WTC11 (cell line): ENCODE data around the gene NET1. TPM values are rescaled to one million over a fixed set of nuclear protein-coding genes. Genes with fewer than 3 reads are reported as not detected.

Experiments
- ATAC-seq: fragments of 200-7000 bp; cut with Tn5 transposase; 2 replicates; pipeline ENCODE4 v1.10.0; 2021; ENCODE audit warnings: mild to moderate bottlenecking, moderate library complexity
- CTCF ChIA-PET: fragments of 300-600 bp; sonication (Branson Sonifier 250); formaldehyde crosslinking; loops from one replicate; lab custom pipeline; 2021; ENCODE audit warnings: antibody characterized with exemption; lab: Charles Lee
- POLR2A ChIA-PET: fragments of 350-600 bp; sonication (Branson Sonifier 250); formaldehyde crosslinking; loops from one replicate; lab custom pipeline; 2021; ENCODE audit warnings: antibody characterized with exemption; lab: Charles Lee
- DNase-seq: peaks from one replicate; pipeline ENCODE4 v3.0.0; 2021; ENCODE audit warnings: low spot score
- H3K27ac Mint-ChIP-seq: 2 replicates; pipeline ENCODE4 v1.8.0; 2021; ENCODE audit warnings: mixed read lengths
- H3K27me3 Mint-ChIP-seq: 2 replicates; pipeline ENCODE4 v1.8.0; 2021; ENCODE audit warnings: low read depth, mild to moderate bottlenecking, moderate library complexity, mixed read lengths
- H3K36me3 Mint-ChIP-seq: 2 replicates; pipeline ENCODE4 v1.8.0; 2021; ENCODE audit warnings: mixed read lengths
- H3K4me1 Mint-ChIP-seq: 2 replicates; pipeline ENCODE4 v1.8.0; 2022; ENCODE audit warnings: mixed read lengths
- H3K4me3 Mint-ChIP-seq: 2 replicates; pipeline ENCODE4 v1.8.0; 2021; ENCODE audit warnings: mild to moderate bottlenecking, moderate library complexity, mixed read lengths
- H3K9me3 Mint-ChIP-seq: 2 replicates; pipeline ENCODE4 v1.8.0; 2021; ENCODE audit warnings: mixed read lengths
- AR ChIP-seq: fragments of 250-450 bp; sonication (Bioruptor Pico); IDR thresholded peaks from 2 replicates; pipeline ENCODE4 v1.9.0; 2021; ENCODE audit warnings: mild to moderate bottlenecking
- E2F4 ChIP-seq: sonication (generic); formaldehyde crosslinking; IDR thresholded peaks from 2 replicates; pipeline ENCODE4 v1.8.1; 2022; ENCODE audit warnings: low read depth, mild to moderate bottlenecking, moderate library complexity, missing genetic modification reagents, borderline replicate concordance
- ELF4 ChIP-seq: sonication (generic); formaldehyde crosslinking; IDR thresholded peaks from 2 replicates; pipeline ENCODE4 v1.8.1; 2022; ENCODE audit warnings: low read depth, mild to moderate bottlenecking, moderate library complexity, missing genetic modification reagents
- ERG ChIP-seq: fragments of 250-450 bp; sonication (Bioruptor Pico); IDR thresholded peaks from 2 replicates; pipeline ENCODE4 v1.8.0; 2021; ENCODE audit warnings: mild to moderate bottlenecking
- FOXK1 ChIP-seq: sonication (generic); formaldehyde crosslinking; IDR thresholded peaks from 2 replicates; pipeline ENCODE4 v1.8.0; 2022; ENCODE audit warnings: mild to moderate bottlenecking, moderate library complexity, missing genetic modification reagents
- FOXP1 ChIP-seq: sonication (generic); formaldehyde crosslinking; IDR thresholded peaks from 2 replicates; pipeline ENCODE4 v1.8.0; 2022; ENCODE audit warnings: missing genetic modification reagents, mild to moderate bottlenecking, moderate library complexity, borderline replicate concordance
- GABPB1 ChIP-seq: sonication (generic); formaldehyde crosslinking; IDR thresholded peaks from 2 replicates; pipeline ENCODE4 v1.8.1; 2023; ENCODE audit warnings: mild to moderate bottlenecking, missing genetic modification reagents
- HMGA2 ChIP-seq: fragments of 250-450 bp; sonication (Bioruptor Pico); IDR thresholded peaks from 2 replicates; pipeline ENCODE4 v1.4.0; 2021; ENCODE audit warnings: mild to moderate bottlenecking, moderate library complexity
- HMGXB4 ChIP-seq: sonication (generic); formaldehyde crosslinking; IDR thresholded peaks from 2 replicates; pipeline ENCODE4 v1.8.1; 2023; ENCODE audit warnings: mild to moderate bottlenecking, moderate library complexity, missing genetic modification reagents
- JUN ChIP-seq: sonication (generic); formaldehyde crosslinking; IDR thresholded peaks from 2 replicates; pipeline ENCODE4 v1.8.0; 2023; ENCODE audit warnings: mild to moderate bottlenecking, missing genetic modification reagents
- SMAD3 ChIP-seq: sonication (generic); formaldehyde crosslinking; IDR thresholded peaks from 2 replicates; pipeline ENCODE4 v1.8.0; 2022; ENCODE audit warnings: missing genetic modification reagents, mild to moderate bottlenecking, borderline replicate concordance
- USF2 ChIP-seq: sonication (generic); formaldehyde crosslinking; IDR thresholded peaks from 2 replicates; pipeline ENCODE4 v1.8.1; 2023; ENCODE audit warnings: mild to moderate bottlenecking, missing genetic modification reagents, moderate library complexity
- ZBTB43 ChIP-seq: sonication (generic); formaldehyde crosslinking; IDR thresholded peaks from 2 replicates; pipeline ENCODE4 v1.8.1; 2023; ENCODE audit warnings: mild to moderate bottlenecking, missing genetic modification reagents
- ZNF138 ChIP-seq: sonication (generic); formaldehyde crosslinking; conservative IDR thresholded peaks from 2 replicates; pipeline ENCODE4 v1.8.1; 2022; ENCODE audit warnings: mild to moderate bottlenecking, moderate library complexity, missing genetic modification reagents
- ZNF219 ChIP-seq: sonication (generic); formaldehyde crosslinking; IDR thresholded peaks from 2 replicates; pipeline ENCODE4 v1.8.0; 2023; ENCODE audit warnings: missing genetic modification reagents, mild to moderate bottlenecking, borderline replicate concordance
- ZNF263 ChIP-seq: sonication (generic); formaldehyde crosslinking; IDR thresholded peaks from 2 replicates; pipeline ENCODE4 v1.8.1; 2022; ENCODE audit warnings: low read depth, mild to moderate bottlenecking, moderate library complexity, missing genetic modification reagents
- ZNF416 ChIP-seq: fragments of 250-450 bp; sonication (Bioruptor Pico); IDR thresholded peaks from 2 replicates; pipeline ENCODE4 v1.9.0; 2021; ENCODE audit warnings: mild to moderate bottlenecking, inconsistent platforms
- total RNA-seq: library from RNA; stranded (reverse); gene quantifications from 3 replicates; pipeline ENCODE4 v1.2.3, GENCODE V29; 2021
- TF ChIP-seq, protein P1 (sequence below): sonication (generic); formaldehyde crosslinking; IDR thresholded peaks from 2 replicates; pipeline ENCODE4 v1.8.1; 2023; ENCODE audit warnings: mild to moderate bottlenecking, missing genetic modification reagents, moderate library complexity

Gene NET1
- total RNA-seq, 1 experiment from 2014 or later, result 85.4 TPM

GRCh38 chr10:5504146-5505072 is 92.1 kb downstream of the NET1 start:
- no peak for ATAC-seq

DNA sequence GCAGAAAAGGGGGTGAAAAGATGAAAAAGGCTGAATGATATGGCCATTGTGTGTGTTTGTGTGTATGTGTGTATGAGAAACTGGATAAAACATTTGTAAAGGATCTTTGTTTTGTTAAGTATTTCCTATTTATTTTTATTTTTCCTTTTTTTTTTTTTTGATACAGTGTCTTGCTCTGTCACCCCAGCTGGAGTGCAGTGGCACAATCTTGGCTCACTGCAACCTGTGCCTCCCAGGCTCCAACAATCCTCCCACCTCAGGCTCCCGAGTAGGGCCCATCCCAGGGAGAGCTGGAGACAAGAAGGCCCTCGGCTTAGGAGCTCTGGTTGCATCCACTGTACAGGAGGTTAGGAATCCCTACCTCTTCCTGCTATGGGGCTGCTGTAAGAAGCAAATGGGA is 93.9 kb downstream of the NET1 start:
- Mint-ChIP-seq H3K27ac (no peak overlapping the region), H3K9me3 (no peaks in the 10 kb centered on the region), H3K27me3 (no peaks in the 10 kb centered on the region), H3K4me1 (peaks cover 18% of the 10 kb centered on the region), H3K36me3 (no peaks in the 10 kb centered on the region), H3K4me3 (no peak overlapping the region)
- ATAC-seq, result no peak
- ChIA-PET POLR2A (no interaction called here), CTCF (interaction anchor here (1.0 kb wide), 1 partner anchor 116 kb away, joined by 3 read pairs; no protein-coding TSS in a partner anchor)
- TF ChIP-seq ZBTB43 (CRISPR knock-in tag), result no peak
- no peak for TF ChIP-seq JUN
- no peak for TF ChIP-seq ERG (CRISPR knock-in tag)
- no peak for TF ChIP-seq ELF4
- no peak for TF ChIP-seq HMGA2 (CRISPR knock-in tag)
- TF ChIP-seq USF2 (CRISPR knock-in tag), result no peak
- TF ChIP-seq FOXP1, result no peak
- no peak for TF ChIP-seq ZNF138
- TF ChIP-seq HMGXB4 (CRISPR knock-in tag), result no peak
- TF ChIP-seq, protein P1, sequence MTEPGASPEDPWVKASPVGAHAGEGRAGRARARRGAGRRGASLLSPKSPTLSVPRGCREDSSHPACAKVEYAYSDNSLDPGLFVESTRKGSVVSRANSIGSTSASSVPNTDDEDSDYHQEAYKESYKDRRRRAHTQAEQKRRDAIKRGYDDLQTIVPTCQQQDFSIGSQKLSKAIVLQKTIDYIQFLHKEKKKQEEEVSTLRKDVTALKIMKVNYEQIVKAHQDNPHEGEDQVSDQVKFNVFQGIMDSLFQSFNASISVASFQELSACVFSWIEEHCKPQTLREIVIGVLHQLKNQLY, result no peak
- no peak for TF ChIP-seq FOXK1 (CRISPR knock-in tag)
- DNase-seq, result no peak

More at GRCh38 chr10:5504146-5505072, 92.1 kb downstream of the NET1 start:
- DNase-seq, result no peak
- TF ChIP-seq GABPB1 (no peak), ZNF219 (CRISPR knock-in tag) (no peak), ELF4 (no peak), ZNF416 (no peak), ZNF263 (CRISPR knock-in tag) (no peak), SMAD3 (CRISPR knock-in tag) (no peak), E2F4 (CRISPR knock-in tag) (no peak), AR (CRISPR knock-in tag) (no peak)
- no peaks in the 10 kb centered on the region for H3K9me3 Mint-ChIP-seq
- no peak overlapping the region for H3K4me3 Mint-ChIP-seq
- H3K27ac Mint-ChIP-seq, result no peak overlapping the region
- ChIA-PET POLR2A (no interaction called here), CTCF (interaction anchor here (1.5 to 1.7 kb wide), 2 partner anchors 62 to 119 kb away, joined by 4 to 5 read pairs; no protein-coding TSS in a partner anchor)
- H3K36me3 Mint-ChIP-seq, result no peaks in the 10 kb centered on the region
- no peaks in the 10 kb centered on the region for H3K27me3 Mint-ChIP-seq
- H3K4me1 Mint-ChIP-seq, result peaks cover 21% of the 10 kb centered on the region
